GOT3 (cell line): ENCODE results near the gene RBM19.

ENCODE experiments used
- DNase-seq: peaks from one replicate; lab custom pipeline; 2025; ENCODE audit warnings: mixed read lengths; lab: John Stamatoyannopoulos, UW

Gene RBM19

DNA sequence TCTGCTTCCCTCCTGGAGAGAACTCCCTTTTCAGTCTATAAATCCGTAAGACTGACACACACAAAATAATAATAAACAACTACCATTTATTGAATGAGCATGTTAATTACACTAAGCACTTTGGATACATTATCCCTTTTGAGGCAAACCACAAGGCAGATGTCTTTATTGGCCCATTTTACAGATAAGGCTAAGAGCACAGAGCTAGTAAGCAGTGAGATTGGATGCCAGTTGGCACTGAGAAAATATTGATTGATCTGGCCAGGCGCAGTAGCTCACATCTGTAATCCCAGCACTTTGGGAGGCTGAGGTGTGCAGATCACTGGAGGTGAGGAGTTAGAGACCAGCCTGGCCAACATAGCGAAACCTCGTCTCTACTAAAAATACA, 21.9 kb upstream of the RBM19 start:
- no peak for DNase-seq

DNA sequence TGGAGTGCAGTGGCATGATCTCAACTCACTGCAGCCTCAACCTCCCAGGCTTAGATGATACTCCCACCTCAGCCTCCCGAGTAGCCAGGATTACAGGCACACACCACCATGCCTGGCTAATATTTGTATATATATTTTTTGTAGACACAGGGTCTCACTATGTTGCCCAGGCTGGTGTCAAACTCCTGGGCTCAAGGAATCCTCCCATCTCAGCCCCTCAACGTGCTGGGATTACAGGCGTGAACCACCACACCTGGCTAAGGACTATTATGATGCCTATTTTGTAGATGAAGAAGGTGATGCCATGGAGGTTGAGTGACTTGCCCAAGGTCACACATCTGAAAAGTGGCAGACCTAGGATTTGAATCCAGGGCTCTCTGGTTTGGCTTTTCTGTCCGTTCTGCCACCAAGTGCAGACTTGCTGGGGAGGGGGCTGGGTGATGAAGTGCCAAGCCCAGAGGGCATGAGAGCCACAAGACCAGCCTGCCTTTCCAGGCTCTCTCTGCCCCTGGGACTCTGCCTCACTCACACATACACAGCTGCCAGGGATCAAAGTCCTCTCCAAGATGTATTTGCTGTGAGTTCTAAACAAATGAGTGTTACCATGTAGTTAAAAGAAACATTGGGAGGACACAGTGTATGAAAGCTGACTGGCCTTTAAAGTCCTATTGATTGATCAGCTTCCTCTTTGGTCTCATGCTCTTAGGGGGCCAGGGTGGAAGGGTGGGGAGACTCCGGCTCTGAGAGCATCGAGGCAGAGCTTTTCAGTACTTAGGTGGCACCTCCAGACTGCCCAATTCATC, 21.3 kb upstream of the RBM19 start:
- DNase-seq: no peak

DNA sequence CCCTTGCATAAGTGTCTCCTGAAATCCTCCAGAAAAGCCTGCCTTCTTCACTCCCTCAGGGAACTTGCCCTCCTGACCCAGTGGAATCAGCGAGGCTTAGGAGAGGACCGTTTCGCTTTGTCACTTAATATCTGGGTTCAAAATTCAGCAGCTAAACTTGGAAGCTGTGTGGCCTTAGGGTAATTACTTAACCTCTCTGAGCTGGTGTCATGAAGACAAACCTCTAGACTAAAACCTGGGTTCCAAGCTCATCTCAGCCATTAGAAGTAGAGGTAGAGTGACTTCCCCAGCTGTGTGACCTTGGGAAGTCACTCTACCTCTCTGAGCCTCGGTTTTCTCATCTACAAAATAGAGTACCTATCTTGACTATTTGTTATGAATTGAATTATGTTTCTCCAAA, 18.3 kb upstream of the RBM19 start:
- DNase-seq: no peak

DNA sequence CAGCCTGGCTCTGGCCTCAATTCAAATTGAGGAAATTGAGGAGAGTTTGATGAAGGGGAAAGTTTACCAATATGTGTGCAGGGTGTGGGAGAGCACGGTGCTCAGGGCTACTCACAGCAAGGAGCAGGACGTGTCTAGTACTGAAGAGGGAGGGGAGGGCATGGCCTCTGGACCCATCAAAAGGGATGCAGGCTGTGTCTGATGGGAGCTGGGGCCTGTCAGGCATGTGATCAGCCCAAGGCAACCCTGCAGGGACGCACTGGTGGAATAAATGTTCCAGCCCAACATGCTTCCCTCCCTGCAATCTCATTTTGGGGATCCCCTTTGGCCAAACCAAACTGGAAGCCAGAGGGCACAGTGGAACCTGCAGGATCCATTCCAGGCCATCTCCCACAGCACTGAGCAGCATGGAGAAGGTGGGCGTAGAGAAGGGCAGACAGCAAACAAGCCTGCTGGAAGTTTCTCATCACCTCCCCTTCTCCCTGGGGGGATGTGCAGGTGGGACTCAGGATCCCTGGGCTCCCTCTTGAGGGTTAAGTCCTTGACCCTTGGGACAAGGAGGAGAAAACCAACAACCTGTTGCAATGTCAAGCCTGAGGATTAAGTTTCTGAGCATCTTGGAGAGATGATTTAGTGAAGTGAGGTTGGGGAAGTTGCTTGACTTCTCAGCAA, 17.8 kb upstream of the RBM19 start:
- DNase-seq: no peak

DNA sequence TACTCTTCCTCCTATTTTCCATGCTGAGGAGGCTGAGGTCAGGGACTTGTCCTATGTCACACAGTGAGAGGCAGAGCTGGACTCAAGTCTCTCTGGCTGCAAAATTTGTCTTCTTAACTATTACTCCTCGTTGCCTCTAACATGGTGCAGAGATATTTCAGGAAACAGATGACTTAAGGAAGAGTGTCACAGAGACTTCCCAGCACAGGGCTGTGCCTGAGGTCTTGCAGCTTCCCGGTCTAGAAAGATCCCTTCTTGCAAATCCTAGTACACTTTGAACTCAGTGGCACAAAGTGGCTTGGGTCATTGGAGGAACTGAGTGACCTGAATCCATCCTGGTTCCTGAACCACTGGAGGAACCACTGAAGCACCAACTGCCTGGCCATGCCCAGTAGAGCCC, 17.1 kb upstream of the RBM19 start:
- no peak for DNase-seq

DNA sequence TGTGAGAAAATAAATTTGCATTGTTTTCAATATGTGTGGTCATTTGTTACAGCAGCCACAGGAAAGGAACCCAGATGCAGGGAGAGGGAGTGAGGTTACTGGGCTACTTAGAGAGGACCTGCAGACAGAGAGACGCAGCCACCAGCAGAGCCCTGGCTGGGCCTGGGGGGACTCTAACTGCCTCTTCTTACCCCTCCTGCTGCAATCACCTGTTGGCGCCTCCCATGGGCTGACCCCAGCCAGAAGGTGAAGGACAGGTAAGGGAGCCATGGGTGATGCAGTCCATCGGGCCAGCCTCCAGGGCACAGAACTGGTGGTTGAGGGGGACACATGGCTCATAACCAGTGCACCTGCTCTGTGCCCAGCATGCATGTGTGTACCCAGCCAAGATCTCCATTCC, 15.8 kb upstream of the RBM19 start:
- no peak for DNase-seq

DNA sequence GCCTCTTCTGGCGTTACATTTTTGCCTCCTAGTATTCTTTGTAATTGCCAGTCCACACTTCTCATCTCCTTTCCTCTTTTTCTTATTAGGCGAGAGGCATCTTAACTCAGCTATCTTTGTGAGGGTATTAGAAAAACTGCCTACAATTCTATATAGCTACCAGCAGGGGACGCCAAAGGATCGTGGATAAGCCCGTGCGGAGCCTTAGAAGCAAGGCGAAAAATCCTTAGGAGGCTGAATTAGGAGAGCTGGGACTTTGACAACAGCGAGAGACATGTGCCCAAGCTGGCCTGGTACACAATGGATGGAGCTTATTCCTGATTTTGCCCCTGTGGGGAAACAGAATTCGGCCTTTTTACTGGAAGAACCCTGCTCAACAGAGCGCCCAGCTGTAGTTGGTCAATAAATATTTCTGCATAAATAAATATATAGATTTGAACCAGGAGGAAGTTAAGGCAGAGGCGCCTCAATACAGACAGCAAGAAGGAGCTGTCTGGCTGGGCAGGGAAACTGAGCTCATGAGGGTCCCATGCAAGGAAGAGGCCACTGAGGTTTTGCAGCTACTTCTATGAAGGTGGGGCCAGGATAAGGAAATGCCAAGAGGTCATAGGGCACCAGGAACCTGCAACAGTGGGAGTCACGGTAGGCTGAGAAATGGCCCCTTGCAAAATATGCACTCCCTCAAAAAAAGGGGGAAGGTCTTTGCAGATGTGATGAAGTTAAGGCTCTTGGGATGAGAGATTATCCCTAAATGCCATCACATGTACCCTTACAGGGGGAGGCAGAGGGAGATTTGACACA, 14.6 kb upstream of the RBM19 start:
- DNase-seq: no peak

DNA sequence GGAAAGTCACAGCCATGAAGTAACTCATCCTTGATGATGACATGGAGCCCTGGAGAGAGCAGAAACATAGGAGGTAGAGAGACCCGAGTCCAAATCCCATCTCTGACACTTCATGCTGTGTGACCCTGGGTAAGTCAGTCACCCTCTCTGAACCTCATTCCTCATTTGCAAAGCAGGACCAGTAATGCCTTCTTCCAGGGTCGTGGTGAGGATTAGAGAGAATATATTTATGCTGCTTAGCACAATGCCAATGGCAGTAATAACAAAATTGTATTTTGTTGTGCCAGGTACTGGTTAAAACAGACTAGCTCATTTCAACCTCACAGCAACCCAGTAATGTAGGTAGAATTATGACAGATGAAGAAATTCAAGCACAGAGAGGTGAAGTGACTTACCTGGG, 13.9 kb upstream of the RBM19 start:
- no peak for DNase-seq

DNA sequence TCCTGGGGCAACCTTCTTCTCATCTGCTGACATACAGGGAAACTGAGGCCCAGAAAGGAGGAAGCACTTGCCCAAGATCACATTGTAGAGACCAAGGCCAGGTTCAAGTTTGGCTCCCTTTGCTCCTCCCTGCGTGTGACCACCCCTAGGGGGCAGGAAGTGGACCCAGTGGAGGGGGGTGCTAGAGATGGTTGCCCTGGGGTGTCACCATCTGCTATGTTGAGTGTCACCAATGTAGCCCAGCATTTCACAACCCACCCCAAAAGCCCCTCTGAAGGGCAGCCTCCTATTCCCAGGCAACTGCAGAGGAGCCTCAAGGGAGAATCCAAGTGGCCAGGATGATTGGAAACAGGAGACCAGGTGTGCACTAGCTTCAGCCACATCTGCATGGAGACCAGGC, 12.0 kb upstream of the RBM19 start:
- no peak for DNase-seq

DNA sequence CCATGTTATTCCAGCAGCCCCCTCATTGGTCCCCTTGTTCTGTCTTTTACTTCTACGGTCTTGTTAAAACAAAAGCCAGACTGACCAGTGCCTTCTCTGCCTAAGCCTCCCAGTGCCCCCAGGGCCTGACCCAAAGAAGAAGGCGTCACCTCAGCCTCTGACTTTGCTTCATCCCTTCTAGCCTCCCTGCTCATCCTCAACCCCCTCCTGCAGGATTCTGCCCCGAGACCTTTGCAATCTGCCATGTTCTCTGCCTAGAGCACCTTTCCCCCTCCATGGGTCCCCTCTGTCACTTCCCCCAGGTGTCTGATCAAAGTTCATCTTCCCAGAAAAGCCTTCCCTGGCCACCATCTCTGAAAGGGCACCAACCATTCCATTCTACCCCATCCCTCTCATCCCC, 7.9 kb upstream of the RBM19 start:
- no peak for DNase-seq

DNA sequence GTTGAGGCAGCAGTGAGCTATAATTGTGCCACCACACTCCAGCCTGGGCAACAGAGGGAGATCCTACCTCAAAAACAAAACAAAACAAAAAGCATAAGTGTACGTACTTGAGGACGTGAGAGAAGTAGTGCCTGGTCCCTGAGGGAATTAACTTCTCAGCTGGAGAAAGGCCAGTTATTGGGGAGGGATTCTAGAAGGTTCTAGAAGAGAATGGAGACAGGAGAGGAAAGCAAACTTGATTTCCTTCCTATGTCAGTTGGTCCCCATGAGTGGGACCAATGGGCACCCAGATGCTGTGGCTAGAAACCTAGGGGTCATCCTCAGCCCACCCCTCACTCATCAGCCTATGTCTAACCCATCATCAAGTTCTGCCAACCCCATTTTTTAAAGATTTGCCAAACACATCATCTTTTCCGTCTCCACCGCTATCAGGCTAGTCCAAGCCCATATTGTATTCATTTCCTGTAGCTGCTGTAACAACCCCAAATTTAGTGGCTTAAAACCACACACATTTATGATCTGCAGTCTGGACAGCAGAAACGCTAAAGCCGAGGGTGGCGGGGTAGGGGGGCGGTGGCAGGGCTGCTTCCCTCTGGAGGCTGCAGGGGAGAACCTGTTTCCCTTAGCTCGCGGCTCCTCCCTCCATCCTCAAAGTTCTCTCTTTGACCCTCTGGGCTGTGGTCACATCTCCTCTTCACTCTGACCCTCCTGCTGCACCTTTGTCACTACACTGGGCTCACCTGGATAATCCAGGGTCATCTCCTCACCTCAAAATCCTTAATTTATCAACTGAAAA, 7.2 kb upstream of the RBM19 start:
- no peak for DNase-seq

DNA sequence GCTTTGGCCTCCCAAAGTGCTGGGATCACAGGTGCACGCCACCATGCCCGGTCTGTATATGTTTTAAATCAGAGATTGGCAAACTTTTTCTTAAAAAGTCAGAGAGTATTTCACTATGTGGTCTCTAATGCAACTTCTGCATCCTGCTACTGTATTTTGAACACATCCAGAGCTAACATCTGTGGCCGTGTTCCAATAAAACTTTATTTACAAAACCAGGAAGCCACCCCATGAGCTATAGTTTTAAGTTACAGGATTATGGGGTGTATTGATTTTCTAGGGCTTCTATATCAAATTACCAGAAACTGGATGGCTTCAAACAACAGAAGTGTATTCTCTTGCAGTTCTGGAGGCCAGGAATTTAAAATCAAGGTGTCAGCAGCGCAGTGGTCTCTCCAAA, 5.3 kb upstream of the RBM19 start:
- DNase-seq: no peak

DNA sequence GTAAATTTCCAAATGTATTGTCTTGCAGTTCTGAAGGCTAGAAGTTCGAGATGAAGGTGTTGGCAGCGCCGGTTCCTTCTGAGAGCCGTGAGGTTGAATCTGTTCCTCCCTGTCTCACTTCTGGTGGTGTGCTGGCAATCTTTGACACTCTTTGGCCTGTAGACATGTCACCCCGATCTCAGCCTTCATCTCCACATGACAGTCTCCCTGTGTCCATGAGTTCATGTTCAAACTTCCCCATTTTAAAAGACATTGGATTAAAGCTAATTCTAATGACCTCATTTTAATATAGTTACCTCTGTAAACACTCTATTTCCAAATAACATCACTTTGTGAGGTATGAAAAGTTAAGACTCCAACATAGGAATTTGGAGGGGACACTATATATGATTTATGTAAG, 4.1 kb upstream of the RBM19 start:
- no peak for DNase-seq

DNA sequence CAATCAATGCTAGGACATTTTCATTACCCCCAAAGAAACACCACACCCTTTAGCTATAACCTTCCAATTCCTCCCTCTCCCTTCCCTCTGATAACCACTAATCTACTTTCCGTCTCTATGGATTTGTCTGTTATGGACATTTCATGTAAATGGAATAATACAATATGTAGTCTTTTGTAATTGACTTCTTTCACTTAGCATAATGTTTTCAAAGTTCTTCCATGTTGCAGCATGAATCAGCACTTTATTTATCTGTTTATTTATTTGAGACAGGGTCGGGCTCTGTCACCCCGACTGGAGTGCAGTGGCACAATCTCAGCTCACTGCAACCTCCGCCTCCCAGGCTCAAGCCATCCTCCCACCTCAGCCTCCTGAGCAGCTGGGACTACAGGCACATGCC, 1.2 kb upstream of the RBM19 start:
- no peak for DNase-seq

DNA sequence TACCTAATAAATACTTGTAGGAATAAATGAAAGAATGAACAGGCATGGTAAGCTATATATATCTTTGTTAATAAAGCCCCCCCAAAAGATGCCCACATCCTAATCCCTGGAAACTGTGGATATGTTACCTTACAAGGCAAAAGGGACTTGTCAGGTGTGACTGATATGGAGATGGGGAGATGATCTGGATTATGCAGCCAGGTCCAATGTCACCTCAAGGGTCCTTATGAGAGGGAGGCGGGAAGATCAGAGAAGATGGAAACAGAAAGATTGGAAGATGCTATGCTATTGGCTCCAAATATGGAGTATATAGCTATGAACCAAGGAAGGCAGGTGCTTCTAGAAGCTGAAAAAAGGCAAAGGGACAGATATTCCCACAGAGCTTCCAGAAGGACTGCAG, 3.4 kb downstream of the RBM19 start:
- DNase-seq: no peak

DNA sequence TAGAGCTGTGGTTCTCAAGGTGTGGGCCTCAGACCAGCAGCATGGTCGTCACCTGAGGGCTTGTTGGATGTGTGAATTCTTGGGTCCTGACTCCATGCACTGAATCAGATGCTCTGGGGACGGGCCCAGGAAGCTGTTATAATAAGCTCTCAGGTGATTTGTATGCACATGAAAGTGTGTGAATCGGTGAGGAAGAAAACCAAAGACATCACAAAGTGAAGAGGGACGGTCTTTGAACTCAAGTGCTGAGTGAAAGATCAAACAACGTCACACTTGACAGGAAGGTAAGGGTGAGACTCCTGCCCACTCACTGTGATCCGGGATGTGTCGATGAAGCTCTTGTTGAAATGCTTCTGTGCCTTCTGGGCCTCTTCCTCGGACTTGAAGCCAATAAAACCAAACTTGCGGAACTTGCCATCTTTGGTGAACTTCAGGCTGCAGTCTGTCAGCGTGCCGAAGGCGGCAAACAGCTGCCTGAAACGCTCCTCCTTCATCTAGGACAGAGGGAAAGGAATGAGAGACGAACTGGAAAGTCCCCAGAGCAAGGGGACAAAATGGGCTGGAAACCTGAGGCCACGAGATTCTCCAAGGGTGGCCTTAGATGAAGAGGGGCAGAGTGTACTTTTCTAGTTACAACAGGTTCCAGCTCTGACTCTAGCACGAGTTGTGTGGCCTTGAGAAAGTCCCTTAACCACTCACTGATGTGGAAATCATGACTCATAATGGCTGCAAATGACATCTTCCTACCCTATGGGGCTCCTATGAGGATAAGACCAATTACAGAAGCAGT, 4.0 kb downstream of the RBM19 start:
- DNase-seq: no peak

DNA sequence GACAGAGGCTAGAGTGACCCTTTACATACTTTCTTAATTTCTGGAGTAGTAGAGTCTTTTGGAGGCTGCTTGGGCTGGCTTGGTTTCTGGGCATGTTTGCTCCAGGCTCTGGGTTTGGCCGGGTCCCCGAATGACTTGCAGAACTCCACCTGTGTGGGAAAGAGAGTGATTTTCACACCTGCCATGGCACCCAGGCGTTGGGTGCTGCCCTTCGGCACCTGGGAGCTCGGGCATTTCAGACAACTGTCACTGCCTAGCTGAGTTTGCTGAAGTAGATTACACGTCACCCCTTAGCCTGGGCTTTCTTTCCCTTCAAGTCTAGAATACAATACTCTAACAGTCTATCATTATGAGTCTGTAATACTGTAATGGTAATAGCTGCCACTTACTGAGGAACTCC, 6.1 kb downstream of the RBM19 start:
- no peak for DNase-seq

DNA sequence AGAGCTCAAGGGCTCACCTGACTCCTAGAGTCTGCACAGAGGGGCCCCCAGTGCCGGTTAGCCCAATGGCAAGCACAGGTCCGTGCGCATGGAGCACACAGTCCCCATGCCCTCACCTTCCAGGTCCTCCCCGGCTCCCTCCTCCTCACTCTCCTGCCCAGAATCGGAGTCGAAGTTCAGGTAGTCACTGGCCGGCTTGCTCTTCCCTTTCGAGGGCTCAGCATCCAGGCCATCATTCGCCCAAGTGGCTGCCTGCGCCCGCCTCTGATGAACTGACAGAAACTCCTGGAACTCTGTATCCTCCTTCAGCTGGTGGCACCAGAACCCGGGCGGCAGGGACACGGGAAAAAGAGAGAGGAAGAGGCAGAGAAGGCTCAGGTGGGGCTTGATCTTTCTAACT, 7.0 kb downstream of the RBM19 start:
- no peak for DNase-seq

DNA sequence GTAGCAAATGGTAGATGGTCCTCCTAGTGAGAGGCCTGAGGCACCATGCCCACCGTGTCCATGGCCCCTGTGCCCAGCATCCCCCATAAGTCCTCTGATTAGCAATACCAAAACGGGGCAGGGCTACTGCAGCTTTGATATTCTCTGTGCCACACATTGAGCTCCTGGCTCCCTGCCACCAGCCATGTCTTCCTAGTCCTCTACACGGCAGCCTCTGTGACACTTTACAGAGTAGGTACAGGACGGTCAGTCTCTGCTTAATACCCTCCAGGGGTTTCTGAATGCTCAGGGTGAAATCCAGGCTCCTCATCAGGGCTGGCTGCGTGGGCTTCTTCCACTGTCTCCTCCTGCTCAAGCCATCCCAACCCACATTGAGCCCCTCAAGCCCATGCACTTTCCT, 8.0 kb downstream of the RBM19 start:
- DNase-seq: no peak

DNA sequence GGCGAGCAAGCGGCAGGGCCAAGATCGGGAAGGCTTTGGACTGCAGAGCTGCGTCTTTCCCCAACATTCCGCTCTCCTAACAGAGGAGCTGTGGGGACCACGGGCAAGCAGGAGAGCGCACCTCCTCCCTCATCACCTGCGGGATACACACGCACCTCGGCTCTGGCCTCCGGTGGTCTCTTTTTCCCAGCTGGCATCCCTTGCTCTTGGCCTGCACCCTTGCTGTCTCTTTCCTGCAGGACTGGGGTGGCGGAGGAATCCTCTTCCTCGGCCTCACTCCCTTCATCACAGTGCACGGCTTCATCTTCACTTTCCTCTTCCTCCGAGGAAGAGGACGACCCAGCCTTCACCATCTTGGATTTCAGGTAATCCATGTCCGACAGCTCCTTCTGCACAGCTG, 8.5 kb downstream of the RBM19 start:
- DNase-seq: no peak
